Rectal smooth muscle tissue (tissue), 1 donor: ENCODE data around the gene PDIA3.
"Not testable (repeated sequence)": the region's sequence is repeated elsewhere in the genome, so short reads cannot be mapped to it uniquely, and the experiment has no call there.

ENCODE experiments used
- H3K27ac ChIP-seq: one replicate; pipeline ENCODE4 v1.7.0; 2013; ENCODE audit warnings: low read depth, low read length, inconsistent platforms
- H3K27me3 ChIP-seq: one replicate; pipeline ENCODE4 v1.7.0; 2013; ENCODE audit warnings: low read length; ENCODE audit not compliant: control insufficient read depth, insufficient read depth
- H3K36me3 ChIP-seq: one replicate; pipeline ENCODE4 v1.7.0; 2013; ENCODE audit warnings: low read length; ENCODE audit not compliant: control insufficient read depth, insufficient read depth
- H3K4me1 ChIP-seq: one replicate; pipeline ENCODE4 v1.7.0; 2013; ENCODE audit warnings: low read length; ENCODE audit not compliant: control insufficient read depth, insufficient read depth
- H3K4me3 ChIP-seq: one replicate; pipeline ENCODE4 v1.7.0; 2013; ENCODE audit warnings: low read length
- H3K9ac ChIP-seq: one replicate; pipeline ENCODE4 v1.7.0; 2013; ENCODE audit warnings: low read length

The PDIA3 gene

DNA sequence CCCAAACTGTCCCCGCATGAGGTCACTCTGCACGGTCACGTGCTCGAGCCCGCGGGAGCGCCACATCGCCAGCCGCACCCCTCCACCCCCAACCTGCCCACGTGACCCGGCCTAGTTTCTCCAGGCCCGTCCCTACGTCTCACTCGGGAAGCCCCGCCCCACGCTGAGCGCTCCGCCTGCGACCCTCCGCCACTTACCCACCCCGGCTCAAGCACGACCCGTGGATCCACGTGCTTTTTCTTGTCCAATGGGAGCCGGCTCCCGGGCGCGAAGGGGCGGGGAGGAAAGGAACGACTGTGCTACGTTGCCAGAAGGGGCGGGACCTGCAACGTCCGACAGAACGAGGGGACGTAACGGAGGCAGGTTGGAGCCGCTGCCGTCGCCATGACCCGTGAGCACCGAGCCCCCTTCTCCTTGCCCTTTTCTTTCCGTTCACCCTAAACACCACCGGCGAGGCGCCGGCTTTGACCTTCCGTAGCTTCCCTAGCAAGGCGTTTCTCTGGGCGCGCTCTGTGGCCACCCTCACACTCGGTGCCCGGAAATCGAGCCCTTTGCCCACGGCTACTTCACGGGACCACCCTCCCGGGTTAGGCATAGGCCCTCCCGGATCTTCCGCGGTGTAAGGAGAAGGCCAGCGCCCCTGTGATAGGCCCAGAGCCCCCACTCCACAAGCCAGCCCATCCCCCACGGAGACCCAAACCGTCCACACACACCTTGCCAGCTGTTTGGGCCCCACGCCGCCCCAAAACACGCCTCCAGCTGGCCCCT lies 45.9 kb downstream of the PDIA3 start, which contains the start of gene SERF2:
Gene SERF2, plus strand, starts transcription at position 328 of the 768 bp plus-strand sequence. Its CDS starts 57 bp downstream, at position 385.
- H3K4me3 ChIP-seq = peak within 1 kb of the TSS; percentile 76
- H3K9ac ChIP-seq = peak within 1 kb of the TSS; percentile 99
- peaks cover 13% of the 10 kb centered on the region for H3K4me1 ChIP-seq

DNA sequence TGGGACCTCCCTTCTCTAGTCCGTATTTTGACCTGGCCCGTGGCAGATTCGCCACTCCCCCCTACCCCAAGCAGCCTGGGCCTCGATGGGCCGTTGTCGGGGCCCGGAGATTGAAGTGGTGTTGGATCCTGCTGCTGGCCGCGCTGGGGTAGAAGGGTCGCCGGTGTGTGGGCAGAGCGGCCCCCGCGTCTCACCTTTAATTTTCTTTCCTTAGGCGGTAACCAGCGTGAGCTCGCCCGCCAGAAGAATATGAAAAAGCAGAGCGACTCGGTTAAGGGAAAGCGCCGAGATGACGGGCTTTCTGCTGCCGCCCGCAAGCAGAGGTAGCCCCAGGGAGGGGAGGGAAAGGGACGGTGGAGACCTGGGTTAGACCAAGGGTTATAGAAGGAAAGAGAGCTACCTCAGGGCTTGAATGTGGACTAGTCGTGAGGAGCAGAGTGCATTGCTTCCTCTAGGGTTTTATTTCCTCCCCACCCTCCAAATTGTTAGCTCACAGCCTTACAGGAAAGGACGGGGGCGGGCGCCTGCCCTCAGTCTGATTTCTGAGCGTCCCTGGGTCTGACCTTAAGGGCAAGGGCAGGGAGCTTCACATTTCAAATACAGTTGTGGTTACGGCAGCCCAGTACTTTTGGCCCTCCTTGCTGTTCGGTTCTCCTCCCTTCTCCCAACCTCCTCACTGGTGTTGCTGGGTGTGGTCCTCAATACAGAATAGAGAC lies 46.7 kb downstream of the PDIA3 start:
- Histone ChIP-seq H3K4me1 (peaks cover 13% of the 10 kb centered on the region), H3K27ac (peak overlapping the region; percentile 93), H3K4me3 (peak overlapping the region; percentile 76), H3K36me3 (peaks cover 13% of the 10 kb centered on the region), H3K9ac (peak overlapping the region; percentile 99), H3K27me3 (no peaks in the 10 kb centered on the region)

More for the DNA sequence above, 45.9 kb downstream of the PDIA3 start, which contains the start of gene SERF2:
- Histone ChIP-seq H3K36me3 (peaks cover 13% of the 10 kb centered on the region), H3K27me3 (no peaks in the 10 kb centered on the region), H3K27ac (peak within 1 kb of the TSS; percentile 93)

DNA sequence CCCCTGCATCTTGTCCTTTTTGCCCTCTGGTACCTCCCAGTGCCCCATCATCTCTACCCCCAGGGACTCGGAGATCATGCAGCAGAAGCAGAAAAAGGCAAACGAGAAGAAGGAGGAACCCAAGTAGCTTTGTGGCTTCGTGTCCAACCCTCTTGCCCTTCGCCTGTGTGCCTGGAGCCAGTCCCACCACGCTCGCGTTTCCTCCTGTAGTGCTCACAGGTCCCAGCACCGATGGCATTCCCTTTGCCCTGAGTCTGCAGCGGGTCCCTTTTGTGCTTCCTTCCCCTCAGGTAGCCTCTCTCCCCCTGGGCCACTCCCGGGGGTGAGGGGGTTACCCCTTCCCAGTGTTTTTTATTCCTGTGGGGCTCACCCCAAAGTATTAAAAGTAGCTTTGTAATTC lies 47.4 kb downstream of the PDIA3 start:
- Histone ChIP-seq H3K27ac (no peak overlapping the region), H3K9ac (no peak overlapping the region), H3K36me3 (peaks cover 13% of the 10 kb centered on the region), H3K4me1 (peaks cover 13% of the 10 kb centered on the region), H3K27me3 (no peaks in the 10 kb centered on the region), H3K4me3 (peak overlapping the region; percentile 76)

DNA sequence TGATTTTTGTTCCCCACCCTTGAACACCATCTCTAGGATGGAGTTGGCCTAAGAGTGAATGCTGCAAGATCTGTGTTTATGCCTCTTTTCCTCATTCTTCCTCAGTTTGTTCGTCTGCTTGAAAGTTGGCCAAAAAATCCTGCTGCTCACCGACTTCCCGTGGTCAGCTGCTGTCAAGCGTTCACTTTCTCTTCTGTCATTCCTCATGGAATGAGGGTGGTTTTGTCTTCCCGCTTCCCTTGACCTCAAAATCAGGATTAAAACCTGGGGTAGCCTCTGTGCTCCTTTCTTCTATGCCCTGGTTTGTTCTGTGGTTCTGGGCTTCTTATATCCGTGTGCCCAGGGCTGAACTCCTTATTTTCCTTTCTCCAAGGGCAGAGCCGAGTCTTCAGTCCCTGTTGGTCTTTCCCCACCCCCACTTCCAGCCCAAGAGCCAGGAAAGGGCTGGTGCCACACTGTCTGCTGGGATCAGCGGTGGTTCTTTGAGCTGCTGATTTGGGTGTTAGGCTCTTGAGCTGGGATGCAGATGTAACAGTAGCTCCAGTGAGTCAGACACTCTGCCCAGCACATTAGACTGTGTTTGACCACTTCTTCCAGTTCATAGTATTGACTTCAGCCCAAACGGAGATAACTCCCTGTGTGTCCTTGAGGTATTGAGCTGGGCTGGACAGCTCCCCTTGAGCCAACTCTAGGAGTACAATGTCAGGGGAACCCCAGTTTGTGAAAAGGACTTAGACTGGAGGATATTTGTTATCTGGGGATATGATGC lies 48.2 kb downstream of the PDIA3 start:
- no peaks in the 10 kb centered on the region for H3K27me3 ChIP-seq
- no peak overlapping the region for H3K4me3 ChIP-seq
- peaks cover 13% of the 10 kb centered on the region for H3K4me1 ChIP-seq
- H3K36me3 ChIP-seq = peaks cover 16% of the 10 kb centered on the region
- H3K9ac ChIP-seq = no peak overlapping the region
- no peak overlapping the region for H3K27ac ChIP-seq

DNA sequence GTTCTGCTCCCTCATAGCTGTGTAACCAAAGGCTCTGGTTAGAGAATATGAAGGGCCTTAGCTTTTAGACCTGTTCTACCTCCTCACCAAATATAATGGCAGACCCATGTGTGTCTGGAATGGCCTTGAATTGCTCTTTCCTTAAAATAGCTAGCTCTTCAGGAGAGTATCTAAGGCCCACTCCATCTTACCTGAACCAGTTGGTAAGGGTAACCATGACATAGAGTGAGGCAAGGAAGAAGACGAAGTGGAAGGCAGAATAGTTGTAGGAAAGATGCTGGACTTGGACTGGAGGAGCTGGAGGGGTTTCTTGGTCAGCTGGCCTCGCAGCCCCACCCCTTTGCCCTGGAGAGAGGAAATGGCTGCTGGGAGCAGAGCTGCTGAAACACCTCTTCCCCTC lies 49.0 kb downstream of the PDIA3 start:
- Histone ChIP-seq H3K27ac (no peak overlapping the region), H3K27me3 (no peaks in the 10 kb centered on the region), H3K4me1 (peaks cover 19% of the 10 kb centered on the region), H3K4me3 (no peak overlapping the region), H3K9ac (no peak overlapping the region), H3K36me3 (peaks cover 16% of the 10 kb centered on the region)

DNA sequence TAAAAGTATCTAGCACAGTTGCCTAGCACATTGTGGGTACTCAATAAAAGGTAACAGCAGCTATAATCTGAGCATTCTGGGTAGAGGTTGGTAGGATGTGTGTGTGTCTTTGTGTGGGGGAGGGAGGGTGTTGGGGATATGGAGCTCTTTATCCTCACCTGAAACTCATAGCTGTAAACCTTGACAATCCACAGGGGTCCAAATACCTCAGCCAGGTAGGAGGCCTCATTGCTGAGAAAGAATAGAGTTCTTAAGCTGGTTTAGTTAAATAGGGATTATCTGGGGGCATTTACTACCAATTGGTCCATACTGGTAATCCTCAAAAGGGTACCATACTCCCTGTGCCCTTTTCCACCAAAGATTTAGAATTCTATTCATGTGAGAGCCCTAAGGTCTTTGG lies 49.8 kb downstream of the PDIA3 start:
- peaks cover 16% of the 10 kb centered on the region for H3K36me3 ChIP-seq

DNA sequence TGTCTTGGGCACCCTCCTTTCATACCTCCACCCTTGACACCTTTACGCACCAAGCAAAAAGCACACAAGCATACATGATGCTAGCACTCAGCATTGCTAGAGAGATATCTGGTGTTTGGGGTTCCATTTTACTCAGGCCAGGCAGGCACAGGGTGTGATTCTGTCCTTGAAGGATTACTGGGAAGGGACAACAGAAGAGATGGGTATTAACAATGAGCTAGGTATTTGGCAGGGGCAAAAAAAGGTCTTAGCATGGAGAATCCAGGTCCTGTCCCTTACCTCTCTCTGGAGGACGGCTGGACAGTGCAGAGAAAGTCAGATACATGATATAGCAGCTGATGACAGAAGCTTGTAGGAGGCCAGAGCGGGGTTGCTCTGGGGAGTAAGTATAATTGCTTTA lies 50.3 kb downstream of the PDIA3 start:
- Histone ChIP-seq H3K27ac (no peak overlapping the region), H3K36me3 (peaks cover 16% of the 10 kb centered on the region), H3K4me1 (peaks cover 25% of the 10 kb centered on the region), H3K4me3 (no peak overlapping the region), H3K9ac (no peak overlapping the region), H3K27me3 (no peaks in the 10 kb centered on the region)

More for the DNA sequence above, 49.8 kb downstream of the PDIA3 start:
- H3K9ac ChIP-seq = no peak overlapping the region
- no peak overlapping the region for H3K27ac ChIP-seq
- peaks cover 20% of the 10 kb centered on the region for H3K4me1 ChIP-seq
- H3K27me3 ChIP-seq = no peaks in the 10 kb centered on the region
- no peak overlapping the region for H3K4me3 ChIP-seq

DNA sequence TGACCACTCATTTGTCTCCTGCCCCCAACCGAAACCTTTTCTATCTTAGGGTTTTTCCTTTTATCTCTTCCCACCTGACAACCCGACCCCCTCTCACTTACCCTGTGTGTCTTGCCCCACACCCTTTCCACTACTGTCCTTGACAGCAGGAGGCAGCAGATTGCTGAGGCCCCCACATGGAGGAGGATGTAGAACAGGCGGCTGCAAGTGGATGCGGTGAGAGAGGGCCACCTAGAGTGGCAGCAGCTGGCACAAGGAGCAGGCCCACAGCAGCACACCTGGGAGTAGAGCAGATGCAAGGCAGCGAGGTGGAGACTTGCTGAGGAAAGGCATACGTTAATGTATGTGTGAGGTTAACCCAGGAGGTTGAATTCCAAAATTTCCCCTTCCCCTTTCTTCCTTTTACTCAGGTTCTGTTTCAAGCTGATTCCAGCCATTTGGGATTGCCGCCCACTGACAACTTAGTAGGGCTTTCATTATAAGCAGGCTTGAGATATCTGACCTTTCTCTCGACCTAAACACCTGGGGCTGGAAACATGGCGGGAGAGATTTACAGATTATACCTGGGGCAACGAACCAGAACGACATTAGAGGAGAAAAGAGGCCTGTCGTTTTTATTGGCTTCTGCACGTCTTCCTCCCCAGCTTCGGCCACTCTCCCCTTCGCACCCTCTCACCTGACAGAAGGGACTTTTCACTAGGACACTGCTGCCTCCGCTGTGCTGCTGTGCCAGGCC lies 53.1 kb downstream of the PDIA3 start:
- peaks cover 13% of the 10 kb centered on the region for H3K36me3 ChIP-seq
- peak overlapping the region; percentile 92 for H3K27ac ChIP-seq
- H3K27me3 ChIP-seq = no peaks in the 10 kb centered on the region
- peaks cover 18% of the 10 kb centered on the region for H3K4me1 ChIP-seq
- peak overlapping the region; percentile 99 for H3K4me3 ChIP-seq
- H3K9ac ChIP-seq = no peak overlapping the region

DNA sequence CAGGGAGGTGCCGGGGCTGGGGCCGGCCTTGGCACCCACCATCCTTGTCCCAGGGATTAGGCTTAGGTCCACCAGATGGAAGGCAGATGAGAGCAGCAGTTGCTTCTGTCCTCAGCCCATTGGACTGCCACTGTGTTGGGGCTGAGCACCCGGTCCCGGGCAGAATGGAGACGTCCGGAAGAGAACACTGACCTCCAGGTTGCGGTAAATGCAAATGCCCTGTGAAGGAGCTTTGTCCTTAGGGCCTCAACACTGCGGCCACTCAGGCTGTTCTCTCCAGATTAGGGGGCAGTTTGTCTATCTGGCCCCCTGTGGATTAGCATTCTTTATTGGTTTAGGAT lies 53.7 kb downstream of the PDIA3 start, which contains the start of gene SERINC4:
Gene SERINC4, minus strand, starts transcription at position 276 of the 341 bp plus-strand sequence. Its CDS starts 234 bp downstream, at position 42.
- Histone ChIP-seq H3K4me1 (peaks cover 18% of the 10 kb centered on the region), H3K27me3 (no peaks in the 10 kb centered on the region), H3K36me3 (peaks cover 15% of the 10 kb centered on the region), H3K4me3 (peak within 1 kb of the TSS; percentile 99), H3K9ac (peak within 1 kb of the TSS; percentile 95), H3K27ac (peak within 1 kb of the TSS; percentile 92)

DNA sequence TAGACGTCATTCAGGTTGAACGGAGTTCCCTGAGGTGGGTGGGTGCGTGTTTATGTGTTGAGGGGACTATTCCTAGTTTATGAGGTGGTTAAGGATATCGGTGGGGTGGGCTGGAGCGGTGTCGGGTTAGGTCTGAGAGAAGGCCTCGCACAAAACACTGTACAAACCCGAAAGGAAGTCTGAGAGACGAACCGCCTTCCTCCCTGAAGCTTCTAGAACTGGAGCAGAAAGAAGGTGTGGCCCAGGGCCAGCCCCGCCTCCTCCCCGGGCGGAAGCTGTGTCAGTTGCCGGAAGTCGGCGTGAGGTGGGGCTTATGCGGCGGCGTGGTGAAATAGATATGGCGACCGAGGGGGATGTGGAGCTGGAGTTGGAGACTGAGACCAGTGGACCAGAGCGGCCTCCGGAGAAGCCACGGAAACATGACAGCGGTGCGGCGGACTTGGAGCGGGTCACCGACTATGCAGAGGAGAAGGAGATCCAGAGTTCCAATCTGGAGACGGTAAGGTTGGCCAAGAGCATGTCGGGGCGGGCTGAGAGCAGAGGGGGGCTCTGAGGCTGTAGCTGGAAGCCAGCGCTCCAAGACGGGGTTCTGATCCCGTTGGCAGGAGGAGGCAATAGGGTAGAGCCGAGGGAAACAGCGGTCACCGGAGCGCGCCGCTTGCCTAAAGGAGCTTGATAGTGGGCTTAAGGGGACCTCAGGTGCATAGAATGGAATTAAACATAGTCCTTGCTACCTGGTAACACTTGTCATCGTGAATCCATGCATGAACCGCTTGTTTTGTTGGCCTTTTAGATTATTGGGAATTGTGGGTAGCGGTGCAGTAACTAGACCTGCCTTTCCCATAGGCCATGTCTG lies 54.3 kb downstream of the PDIA3 start, which contains the start of gene HYPK:
Gene HYPK, plus strand, starts transcription at position 314 of the 856 bp plus-strand sequence. Its CDS starts 24 bp downstream, at position 338.
- peaks cover 15% of the 10 kb centered on the region for H3K36me3 ChIP-seq

DNA sequence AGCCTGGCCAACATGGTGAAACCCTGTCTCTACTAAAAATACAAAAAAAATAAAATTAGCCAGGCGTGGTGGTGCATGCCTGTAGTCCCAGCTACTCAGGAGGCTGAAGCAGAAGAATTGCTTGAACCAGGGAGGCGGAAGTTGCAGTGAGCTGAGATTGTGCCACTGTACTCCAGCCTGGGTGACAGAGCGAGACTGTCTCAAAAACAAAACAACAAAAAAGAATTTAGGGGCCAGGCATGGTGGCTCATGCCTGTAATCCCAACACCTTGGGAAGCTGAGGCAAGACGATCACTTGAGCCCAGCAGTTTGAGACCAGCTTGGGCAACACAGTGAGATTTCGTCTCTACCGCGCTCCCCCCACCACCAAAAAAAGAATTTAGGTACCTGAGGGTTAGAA lies 56.4 kb downstream of the PDIA3 start:
- Histone ChIP-seq H3K4me1 (peaks cover 13% of the 10 kb centered on the region), H3K36me3 (peaks cover 19% of the 10 kb centered on the region)
- H3K27ac ChIP-seq, H3K4me3 ChIP-seq, H3K27me3 ChIP-seq, H3K9ac ChIP-seq: not testable (repeated sequence)

More for the DNA sequence above, 54.3 kb downstream of the PDIA3 start, which contains the start of gene HYPK:
- Histone ChIP-seq H3K27me3 (no peaks in the 10 kb centered on the region), H3K27ac (peak within 1 kb of the TSS; percentile 92), H3K4me1 (peaks cover 14% of the 10 kb centered on the region), H3K4me3 (peak within 1 kb of the TSS; percentile 99), H3K9ac (peak within 1 kb of the TSS; percentile 95)
